GM21381 (cell line): ENCODE results near the gene PWP1.
A peak's percentile ranks its signal among the peaks of the same experiment; 100 is the strongest.

ENCODE experiments used
- ATAC-seq: cut with Tn5 transposase; IDR thresholded peaks from one replicate; pipeline ENCODE4 v1.9.1; 2021; ENCODE audit warnings: mild to moderate bottlenecking, moderate library complexity; ENCODE audit not compliant: unreplicated experiment

The PWP1 gene

DNA sequence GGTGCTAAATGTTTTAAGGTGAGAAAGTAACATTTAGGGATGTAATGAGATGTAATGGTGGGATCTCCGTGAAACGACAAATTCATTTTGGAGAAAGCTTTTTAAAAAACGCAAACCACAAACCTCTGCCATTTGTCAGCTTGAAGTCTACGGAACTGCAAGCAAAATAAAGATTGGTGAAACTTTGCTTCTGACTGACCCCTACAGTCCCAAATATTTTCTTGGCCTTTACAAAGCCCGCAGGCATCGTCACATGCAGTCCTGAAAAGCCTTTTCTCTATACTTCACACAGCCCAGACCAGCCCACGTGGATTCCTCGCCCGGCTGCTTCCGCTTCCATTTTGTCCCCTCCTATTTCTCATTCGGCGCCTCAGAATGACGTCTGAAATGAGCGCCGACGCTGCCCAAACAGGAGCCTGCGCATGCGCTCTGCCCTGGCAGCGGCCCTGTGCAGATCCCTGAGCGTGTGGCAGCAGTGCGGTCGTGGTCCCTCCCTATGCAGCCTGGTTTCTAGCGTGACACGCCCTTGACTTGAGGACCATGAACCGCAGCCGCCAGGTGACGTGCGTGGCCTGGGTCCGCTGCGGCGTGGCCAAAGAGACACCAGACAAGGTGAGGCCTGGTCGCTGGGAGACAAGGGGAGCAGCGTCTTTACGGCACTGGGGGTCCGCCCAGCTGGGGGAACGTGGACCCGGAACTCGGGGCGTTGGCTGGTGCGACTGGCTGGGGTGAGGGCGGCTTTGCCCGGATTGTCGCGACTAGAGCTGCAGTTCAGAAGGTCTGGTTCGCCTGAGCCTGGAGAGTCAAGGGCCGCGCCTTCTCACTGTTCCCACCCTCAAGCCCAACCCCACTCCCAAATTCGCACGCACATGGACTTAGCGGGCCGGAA, at the start of gene PWP1:
PWP1 (plus strand) TSS at position 440 of the 889 bp plus-strand sequence; CDS start at position 541, 101 bp downstream.
- peak; percentile 91 for ATAC-seq

DNA sequence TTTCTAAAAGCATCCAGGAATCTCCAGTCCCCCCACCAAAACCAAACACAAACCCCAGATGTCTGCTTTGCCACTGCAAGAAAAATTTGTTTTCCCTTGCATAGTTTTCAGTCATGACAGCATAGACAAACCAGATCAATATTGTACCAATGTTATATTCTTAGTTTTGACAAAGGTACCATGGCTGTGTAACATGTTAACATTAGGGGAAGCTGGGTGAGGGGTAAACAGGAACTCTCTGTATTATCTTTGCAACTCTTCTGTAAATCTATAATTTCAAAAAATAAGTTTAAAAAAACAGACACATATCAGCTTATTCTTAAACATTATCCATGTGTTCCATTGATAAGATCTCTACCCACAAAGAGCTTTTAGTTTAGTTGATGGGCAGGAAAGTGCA, 44.4 kb upstream of the PWP1 start:
- no peak for ATAC-seq

DNA sequence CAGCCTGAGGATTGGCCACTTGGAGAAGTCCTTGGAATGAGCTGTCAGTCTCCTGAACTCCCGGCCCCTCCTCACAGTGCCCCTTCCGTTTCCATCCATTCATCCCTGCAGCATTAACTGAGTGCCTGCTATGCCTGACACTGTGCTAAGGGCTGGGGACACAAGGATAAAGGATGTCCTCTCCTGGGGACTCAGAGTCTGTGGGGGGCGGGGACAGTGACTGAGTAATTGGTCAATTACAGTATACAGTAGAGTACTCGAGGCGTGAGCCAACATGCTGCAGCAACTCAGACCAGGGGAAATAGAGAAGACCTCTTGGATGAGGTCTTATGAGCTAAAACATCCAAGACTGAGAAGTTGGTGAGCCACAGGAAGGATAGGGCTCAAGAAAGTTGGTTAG, 43.4 kb upstream of the PWP1 start:
- no peak for ATAC-seq

DNA sequence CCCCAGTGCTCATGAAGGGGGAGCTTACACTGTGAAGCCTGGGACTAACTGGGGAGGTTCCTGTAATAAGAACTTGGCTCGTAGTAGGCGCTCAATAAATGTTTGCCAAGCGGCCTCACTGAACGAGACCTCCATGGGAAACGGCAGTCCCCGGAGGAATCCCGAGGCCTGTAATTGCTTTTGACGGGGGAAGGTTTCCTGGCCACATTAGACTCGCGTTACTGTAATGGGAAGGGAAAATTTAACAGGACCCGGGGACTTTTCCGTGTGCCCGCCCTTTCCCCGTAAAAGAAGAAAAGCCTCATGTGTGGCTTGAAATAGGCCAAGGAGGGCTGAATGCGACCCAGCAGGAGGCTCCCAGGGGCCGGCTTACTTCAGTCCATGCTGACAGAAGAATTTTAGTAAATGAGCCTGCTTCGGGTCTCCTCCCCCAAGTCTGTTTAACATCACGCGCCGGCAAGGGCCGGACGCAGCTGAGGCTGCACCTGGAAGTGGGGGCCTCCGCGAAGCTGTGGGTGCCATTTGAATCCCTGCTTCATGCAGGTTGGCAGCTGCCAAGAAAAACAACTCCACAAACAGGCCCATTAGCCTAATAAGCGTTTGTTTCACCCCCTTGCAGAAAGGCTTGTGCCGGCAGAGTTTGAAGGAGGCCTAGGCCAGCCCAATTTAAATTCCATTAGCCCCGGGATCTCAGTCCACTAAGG, 39.8 kb upstream of the PWP1 start:
- no peak for ATAC-seq

GRCh38 chr12:107646436-107646835, 39.2 kb upstream of the PWP1 start:
- no peak for ATAC-seq

- no peak for ATAC-seq
These were observed 35.9 kb upstream of the PWP1 start for GRCh38 chr12:107649661-107650061.

DNA sequence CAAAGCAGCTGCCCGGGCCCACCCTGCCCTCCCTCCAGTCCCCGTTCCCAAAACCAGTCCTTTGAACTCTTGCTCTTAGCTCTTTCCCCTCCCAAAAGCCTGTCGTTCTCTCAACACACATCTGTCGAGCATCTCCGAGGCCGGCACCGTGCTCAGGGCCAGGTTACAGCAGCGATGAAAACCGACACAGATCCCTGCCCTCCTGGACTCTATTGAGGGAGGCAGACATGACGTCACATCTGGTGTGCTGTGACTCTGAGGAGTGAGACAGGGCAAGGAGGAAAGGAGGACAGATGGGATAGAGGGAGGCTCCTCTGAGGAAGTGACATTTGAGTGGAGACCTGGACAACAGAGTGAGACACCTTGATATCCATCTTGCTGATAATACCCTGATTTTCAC, 34.6 kb upstream of the PWP1 start:
- ATAC-seq, result no peak

GRCh38 chr12:107651571-107652449, 33.8 kb upstream of the PWP1 start:
- no peak for ATAC-seq

DNA sequence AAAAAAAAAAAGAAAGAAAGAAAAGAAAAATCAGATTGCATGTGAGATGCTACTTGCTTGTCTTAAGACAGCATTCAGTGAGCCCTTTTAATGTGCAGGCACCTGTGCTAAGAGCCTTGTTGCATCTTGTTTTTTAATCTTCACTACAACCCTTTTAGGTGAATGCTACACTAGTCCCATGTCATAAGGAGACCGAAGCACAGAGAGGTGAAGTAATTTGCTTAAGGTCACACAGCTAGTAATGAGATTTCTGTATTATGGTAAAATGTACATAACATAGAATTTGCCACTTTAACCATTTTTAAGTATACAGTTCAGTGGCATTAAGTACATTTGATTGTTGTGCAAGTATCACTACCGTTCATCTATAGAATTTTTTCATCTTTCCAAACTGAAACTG, 32.1 kb upstream of the PWP1 start:
- no peak for ATAC-seq

- no peak for ATAC-seq
These were observed 30.7 kb upstream of the PWP1 start for GRCh38 chr12:107654873-107655272.

- ATAC-seq, result no peak
These were observed 30.1 kb upstream of the PWP1 start for GRCh38 chr12:107655281-107656065.

DNA sequence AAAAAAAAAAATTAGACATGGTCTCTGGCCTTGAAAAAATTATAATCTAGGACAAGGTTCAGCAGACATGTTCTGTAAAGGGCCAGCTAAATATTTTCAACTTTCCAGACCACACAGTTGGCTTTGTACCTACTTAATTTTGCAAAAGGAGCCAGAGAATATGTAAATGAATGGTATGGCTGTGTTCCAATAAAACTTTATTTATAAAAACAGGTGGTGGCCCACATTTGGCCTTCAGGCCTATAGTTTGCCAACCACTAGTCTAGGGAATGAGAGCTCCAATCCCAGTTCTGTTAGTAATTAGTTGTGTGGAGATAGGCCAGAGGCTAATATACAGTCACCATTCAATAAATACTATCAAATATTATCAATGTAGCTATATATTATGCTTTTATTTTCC, 29.3 kb upstream of the PWP1 start:
- no peak for ATAC-seq

DNA sequence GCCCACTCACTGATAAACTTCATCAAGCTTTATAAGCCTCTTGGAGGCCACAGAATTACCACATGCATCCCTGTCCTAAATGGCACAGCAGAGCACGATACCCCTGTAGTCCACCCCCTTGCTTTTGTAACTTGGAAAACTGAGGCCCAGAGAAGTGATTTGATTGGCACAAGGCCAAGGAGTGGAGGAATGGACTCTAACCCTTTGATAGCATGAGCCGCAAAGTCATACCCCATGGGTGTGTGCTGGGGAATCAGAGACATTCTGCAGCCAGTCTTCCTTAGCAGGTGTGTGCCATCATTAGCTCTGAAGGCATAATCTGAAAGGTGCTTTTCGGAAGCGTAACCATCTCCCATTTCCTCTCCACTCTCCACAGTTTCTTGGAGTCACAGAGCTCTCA, 28.5 kb upstream of the PWP1 start:
- no peak for ATAC-seq

GRCh38 chr12:107657621-107658020, 28.0 kb upstream of the PWP1 start:
- ATAC-seq, result no peak

DNA sequence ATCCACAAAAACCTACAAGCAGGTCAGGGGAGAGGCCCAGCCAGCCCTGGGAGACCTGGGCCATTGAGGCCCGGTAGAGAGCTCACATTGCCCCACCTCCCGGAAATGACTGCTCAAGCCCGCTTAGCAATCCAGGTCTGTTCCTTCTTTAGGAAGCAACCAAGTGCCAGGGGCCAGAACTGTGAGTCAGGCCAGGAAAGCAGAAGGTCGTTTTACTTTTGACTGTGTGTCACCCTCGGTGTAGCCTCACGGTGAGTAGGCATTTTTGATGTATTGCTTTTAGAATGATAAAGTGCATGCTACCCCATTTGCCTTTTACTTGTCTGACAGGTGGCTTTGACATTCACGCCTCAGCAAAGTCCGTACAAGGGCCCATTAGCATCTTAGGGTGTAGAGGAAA, 25.4 kb upstream of the PWP1 start:
- no peak for ATAC-seq

DNA sequence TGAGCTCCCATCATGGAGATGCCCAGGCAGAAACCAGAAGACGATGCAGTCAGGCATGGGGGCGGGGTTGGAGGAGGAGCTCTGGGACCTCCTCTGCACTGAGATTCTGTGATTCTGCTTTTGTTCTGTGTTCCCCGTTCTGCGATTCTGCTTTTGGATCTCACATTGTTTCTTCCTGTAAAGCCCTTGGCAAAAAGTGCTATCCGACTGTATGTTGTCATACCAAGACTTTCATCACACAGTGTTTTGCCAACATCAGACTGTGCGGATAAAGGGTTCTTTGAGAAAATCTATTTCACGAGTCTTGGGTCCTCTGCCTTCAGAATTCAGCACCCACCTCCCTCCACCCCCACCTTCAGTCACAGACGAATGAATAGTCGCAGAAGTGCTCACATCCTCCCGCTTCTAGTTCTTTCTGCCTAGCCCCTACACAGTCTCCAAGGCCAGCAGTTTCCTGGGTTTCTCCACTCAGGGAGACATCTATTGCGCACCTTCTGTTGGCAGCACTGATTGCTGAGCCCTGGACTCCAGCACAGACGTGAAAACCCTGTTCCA, 24.7 kb upstream of the PWP1 start:
- no peak for ATAC-seq

GRCh38 chr12:107661830-107662229, 23.8 kb upstream of the PWP1 start:
- no peak for ATAC-seq

GRCh38 chr12:107662484-107662883, 23.1 kb upstream of the PWP1 start:
- no peak for ATAC-seq

DNA sequence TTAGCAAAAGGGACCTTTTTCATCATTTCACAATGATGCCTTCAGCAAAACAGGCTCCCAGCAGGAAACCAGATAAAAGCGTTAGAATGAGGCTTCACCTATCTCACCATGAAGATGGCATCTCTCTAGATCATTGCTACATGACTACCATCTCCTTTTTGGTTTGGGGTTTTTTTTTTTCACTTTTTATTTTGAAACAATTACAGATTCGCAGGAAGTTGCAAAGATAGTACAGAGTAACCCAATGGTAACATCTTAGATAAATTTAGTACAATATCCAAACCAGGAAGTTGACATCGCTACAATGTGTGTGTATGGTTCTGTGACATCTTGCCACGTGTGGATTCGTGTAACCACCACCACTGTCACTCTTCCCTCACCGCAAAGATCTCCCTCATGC, 22.3 kb upstream of the PWP1 start:
- no peak for ATAC-seq

GRCh38 chr12:107666009-107666408, 19.6 kb upstream of the PWP1 start:
- ATAC-seq, result no peak
